Measurements from ENCODE around the gene JMY.

The JMY gene

DNA sequence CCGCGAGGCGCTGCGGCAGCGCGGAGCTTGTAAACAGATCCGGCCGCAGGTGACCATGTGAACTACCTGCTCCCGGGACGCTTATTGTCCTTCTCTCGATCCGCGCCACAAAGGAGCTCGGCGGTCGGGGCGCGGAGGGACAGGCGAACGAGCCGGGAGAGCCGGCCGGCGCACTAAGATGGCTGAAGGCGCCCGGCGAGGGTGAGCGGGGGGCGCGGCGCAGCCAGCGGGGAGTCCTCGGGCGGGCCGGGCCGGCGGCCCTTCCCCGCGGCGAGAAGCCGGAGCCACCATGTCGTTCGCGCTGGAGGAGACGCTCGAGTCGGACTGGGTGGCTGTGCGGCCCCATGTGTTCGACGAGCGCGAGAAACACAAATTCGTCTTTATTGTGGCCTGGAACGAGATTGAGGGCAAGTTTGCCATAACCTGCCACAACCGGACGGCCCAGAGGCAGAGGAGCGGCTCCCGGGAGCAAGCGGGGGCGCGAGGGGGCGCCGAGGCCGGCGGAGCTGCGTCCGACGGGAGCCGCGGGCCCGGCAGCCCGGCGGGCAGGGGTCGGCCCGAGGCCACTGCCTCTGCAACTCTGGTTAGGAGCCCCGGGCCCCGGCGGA, 535 bp downstream of the JMY start:
- DNase-seq (ENCODE audit: low read depth) = peak; percentile 49
- TF ChIP-seq, protein P1, sequence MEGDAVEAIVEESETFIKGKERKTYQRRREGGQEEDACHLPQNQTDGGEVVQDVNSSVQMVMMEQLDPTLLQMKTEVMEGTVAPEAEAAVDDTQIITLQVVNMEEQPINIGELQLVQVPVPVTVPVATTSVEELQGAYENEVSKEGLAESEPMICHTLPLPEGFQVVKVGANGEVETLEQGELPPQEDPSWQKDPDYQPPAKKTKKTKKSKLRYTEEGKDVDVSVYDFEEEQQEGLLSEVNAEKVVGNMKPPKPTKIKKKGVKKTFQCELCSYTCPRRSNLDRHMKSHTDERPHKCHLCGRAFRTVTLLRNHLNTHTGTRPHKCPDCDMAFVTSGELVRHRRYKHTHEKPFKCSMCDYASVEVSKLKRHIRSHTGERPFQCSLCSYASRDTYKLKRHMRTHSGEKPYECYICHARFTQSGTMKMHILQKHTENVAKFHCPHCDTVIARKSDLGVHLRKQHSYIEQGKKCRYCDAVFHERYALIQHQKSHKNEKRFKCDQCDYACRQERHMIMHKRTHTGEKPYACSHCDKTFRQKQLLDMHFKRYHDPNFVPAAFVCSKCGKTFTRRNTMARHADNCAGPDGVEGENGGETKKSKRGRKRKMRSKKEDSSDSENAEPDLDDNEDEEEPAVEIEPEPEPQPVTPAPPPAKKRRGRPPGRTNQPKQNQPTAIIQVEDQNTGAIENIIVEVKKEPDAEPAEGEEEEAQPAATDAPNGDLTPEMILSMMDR (IDR thresholded peaks at IDR 0.05; ENCODE audit: insufficient read depth, low read depth, low read length, missing control alignments) = no peak
- H3K4me3 ChIP-seq (ENCODE audit: low read depth, low read length) = peak overlapping the region; percentile 92

DNA sequence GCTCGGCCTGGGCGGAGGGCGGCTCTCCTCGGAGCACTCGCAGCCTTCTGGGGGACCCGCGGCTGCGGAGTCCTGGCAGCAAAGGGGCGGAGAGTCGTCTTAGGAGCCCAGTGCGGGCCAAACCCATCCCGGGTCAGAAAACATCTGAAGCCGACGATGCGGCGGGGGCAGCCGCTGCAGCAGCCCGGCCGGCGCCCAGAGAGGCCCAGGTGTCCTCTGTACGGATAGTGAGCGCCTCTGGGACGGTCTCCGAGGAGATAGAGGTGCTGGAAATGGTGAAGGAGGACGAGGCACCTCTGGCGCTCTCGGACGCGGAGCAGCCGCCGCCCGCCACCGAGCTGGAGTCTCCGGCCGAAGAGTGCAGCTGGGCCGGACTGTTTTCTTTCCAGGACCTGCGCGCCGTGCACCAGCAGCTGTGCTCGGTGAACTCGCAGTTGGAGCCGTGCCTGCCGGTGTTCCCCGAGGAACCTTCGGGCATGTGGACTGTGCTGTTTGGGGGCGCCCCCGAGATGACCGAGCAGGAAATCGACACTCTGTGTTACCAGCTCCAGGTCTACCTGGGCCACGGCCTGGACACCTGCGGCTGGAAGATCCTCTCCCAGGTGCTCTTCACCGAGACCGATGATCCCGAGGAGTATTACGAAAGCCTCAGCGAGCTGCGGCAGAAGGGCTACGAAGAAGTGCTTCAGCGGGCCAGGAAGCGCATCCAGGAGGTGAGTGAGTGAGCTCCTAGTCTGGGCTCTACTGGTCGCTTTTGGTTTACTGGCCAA, 1.2 kb downstream of the JMY start:
- TF ChIP-seq, protein P1 (IDR thresholded peaks at IDR 0.05; ENCODE audit: insufficient read depth, low read depth, low read length, missing control alignments) = no peak
- peak; percentile 64 for DNase-seq (ENCODE audit: low read depth)
- H3K4me3 ChIP-seq (ENCODE audit: low read depth, low read length) = peak overlapping the region; percentile 92

DNA sequence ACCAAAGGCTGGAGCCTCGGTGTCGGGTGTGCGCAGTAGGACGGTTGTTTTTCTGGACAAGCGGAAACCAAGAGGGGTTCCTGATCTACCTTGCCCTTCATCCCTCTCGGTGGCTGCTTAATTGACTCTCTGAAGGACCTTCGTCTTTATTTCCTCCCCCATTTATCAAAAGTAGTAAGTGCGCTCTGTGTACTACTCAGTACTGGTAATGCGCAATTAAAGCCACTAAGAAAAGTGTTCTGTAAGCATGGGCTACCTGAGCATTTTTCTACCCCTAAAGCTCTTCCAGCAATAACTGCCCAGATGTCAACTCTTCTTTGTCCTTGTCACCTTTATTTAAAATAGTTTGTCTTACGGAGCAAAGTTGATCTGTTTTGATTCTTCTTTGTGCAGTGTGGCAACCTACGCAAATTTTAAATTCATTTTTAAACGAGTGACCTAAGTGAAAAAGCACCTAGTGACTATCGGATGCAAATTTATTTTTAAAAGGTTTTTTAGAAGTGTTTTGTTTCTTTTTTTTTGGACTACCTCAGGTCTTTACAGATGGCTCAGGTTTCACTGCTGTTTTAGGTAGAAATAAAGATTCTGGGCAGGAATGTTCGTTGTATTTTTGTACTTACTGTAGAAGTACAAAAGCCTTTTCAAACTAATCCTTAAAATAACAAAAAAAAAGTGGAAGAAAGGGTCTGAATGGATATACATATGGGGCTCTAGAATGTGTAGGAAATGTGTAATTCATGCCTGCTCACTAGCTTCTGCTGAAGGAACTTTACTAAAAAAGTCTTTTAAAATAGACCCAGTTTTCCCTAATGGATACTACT, 2.0 kb downstream of the JMY start:
- DNase-seq (ENCODE audit: low read depth) = no peak
- TF ChIP-seq, protein P1 (IDR thresholded peaks at IDR 0.05; ENCODE audit: insufficient read depth, low read depth, low read length, missing control alignments) = no peak
- peak overlapping the region; percentile 92 for H3K4me3 ChIP-seq (ENCODE audit: low read depth, low read length)

DNA sequence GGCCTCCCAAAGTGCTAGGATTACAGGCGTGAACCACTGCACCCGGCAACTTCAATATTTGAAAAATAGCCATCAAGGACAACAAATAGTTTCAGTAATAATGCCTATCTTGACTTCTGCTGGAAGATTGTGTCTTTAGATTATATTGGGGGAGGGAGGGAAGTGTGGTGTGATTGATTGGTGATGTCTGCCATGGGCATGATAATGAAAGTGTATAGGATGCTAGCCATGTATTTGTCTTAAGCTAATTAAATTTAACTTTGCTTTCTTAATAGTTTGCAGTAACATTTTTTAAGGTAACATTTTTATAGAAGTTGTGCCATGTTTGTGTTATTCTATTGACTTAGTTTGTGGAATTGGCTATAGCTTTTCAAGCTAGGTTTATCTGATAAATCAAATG, 4.6 kb downstream of the JMY start:
- DNase-seq (ENCODE audit: low read depth) = no peak
- TF ChIP-seq, protein P1 (IDR thresholded peaks at IDR 0.05; ENCODE audit: insufficient read depth, low read depth, low read length, missing control alignments) = no peak
- no peak overlapping the region for H3K4me3 ChIP-seq (ENCODE audit: low read depth, low read length)

DNA sequence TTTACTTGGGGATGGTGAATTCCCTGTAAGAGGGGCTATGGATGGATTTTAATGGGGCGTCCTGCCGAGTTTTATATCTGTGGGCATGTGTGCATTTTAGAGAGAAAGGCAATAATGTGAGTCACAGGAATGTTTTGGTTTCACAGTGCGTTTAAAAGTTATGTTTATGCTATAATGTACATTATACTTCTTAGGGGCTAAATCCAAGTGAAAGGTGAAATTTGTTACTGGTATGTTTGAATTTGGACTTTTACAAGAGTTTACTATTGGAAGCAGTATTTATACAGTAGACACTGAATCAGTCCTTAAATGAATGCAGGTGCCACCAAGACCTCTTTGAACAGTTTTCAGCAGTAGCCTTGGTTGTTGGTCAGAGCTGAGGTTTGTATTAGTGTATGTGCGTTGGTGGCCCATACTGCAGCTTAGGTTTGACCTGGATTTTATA, 5.6 kb downstream of the JMY start:
- no peak overlapping the region for H3K4me3 ChIP-seq (ENCODE audit: low read depth, low read length)
- TF ChIP-seq, protein P1 (IDR thresholded peaks at IDR 0.05; ENCODE audit: insufficient read depth, low read depth, low read length, missing control alignments) = no peak
- no peak for DNase-seq (ENCODE audit: low read depth)

DNA sequence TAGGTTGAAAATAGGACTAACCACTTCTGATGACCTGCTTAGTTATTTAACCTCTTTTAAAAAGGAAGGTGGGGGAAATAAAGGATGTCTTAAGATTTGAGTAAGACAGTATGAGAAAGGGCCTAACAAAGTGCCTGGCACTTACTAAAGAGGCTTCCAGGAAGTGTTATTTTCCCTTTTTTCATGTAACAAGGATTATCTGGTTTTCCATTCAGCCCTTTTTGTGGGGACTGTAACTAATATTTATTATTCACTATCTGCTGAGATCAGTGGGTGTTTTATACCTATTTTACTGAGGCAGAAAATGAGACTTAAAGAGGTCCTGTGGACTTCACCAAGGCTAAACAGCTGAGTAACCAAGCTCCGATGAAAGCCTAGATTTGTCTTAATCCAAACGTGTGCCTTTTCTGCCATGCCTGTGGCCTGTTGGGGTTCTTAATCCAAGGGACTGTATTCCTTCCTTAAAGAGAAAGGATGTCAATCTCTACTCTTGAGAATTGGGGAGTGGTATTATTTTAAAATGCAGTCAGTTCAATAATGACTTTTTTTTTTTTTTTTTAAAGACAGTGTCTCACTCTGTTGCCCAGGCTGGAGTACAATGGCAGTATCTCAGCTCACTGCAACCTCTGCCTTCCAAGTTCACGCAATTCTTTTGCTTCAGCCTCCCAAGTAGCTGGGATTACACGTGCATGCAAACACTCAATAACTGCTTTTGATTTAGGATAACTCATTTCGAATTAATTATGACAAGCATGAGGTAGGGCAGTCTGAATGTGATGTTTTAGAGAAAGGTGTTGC, 6.5 kb downstream of the JMY start:
- DNase-seq (ENCODE audit: low read depth) = no peak
- no peak overlapping the region for H3K4me3 ChIP-seq (ENCODE audit: low read depth, low read length)
- TF ChIP-seq, protein P1 (IDR thresholded peaks at IDR 0.05; ENCODE audit: insufficient read depth, low read depth, low read length, missing control alignments) = no peak

All from GM12865 (cell line).